H1 (cell line): ENCODE measurements around the gene TUBGCP2. TPM values are rescaled to one million over a fixed set of nuclear protein-coding genes. Genes with fewer than 3 reads are reported as not detected.

Experiments used
- CTCF ChIA-PET: fragments of 300-600 bp; sonication (Branson Sonifier 250); formaldehyde crosslinking; loops from one replicate; lab custom pipeline; 2021; ENCODE audit not compliant: partially characterized antibody; lab: Charles Lee
- POLR2A ChIA-PET: fragments of 300-600 bp; sonication (Branson Sonifier 250); formaldehyde crosslinking; loops from one replicate; lab custom pipeline; 2021; ENCODE audit warnings: inconsistent platforms; ENCODE audit not compliant: partially characterized antibody; lab: Charles Lee
- DNase-seq, 2 experiments: peaks; one replicate each; pipeline versions ENCODE4 v3.0.0 to v3.0.0-alpha.2; 2010 to 2022; ENCODE audit warnings: low spot score in 2 of 2, low read depth in 1 of 2, mixed read lengths in 1 of 2
- FAIRE-seq: peaks from 2 replicates; lab custom pipeline; 2011; peaks lifted over from hg19 to GRCh38; lab: Jason Lieb, UNC
- H2AFZ ChIP-seq: 2 replicates; pipeline ENCODE4 v1.8.1; 2012; ENCODE audit warnings: low read length, inconsistent platforms
- H2AK5ac ChIP-seq: 2 replicates; pipeline ENCODE4 v1.6.1; 2013; ENCODE audit warnings: low read depth, low read length
- H2BK120ac ChIP-seq: replicated peaks from 2 replicates; pipeline ENCODE3; 2013; ENCODE audit warnings: low read depth, low read length, inconsistent platforms
- H2BK12ac ChIP-seq: 2 replicates; pipeline ENCODE4 v1.6.1; 2013; ENCODE audit warnings: low read depth, low read length
- H2BK15ac ChIP-seq: 2 replicates; pipeline ENCODE4 v1.6.1; 2013; ENCODE audit warnings: low read length
- H2BK20ac ChIP-seq: 2 replicates; pipeline ENCODE4 v1.6.1; 2013; ENCODE audit warnings: low read length
- H2BK5ac ChIP-seq: 2 replicates; pipeline ENCODE4 v1.6.1; 2013; ENCODE audit warnings: low read depth, low read length
- H3K14ac ChIP-seq: 2 replicates; pipeline ENCODE4 v1.6.1; 2013; ENCODE audit warnings: inconsistent platforms; ENCODE audit not compliant: insufficient read length
- H3K18ac ChIP-seq: 2 replicates; pipeline ENCODE4 v1.6.1; 2013; ENCODE audit warnings: low read length; ENCODE audit errors: extremely low read depth
- H3K23ac ChIP-seq: 2 replicates; pipeline ENCODE4 v1.6.1; 2013; ENCODE audit warnings: inconsistent platforms; ENCODE audit not compliant: insufficient read length
- H3K23me2 ChIP-seq: 2 replicates; pipeline ENCODE4 v1.6.1; 2013; ENCODE audit warnings: low read depth, low read length
- H3K27ac ChIP-seq: 2 replicates; pipeline ENCODE4 v1.6.1; 2011; ENCODE audit warnings: low read depth, low read length, inconsistent platforms
- H3K27me3 ChIP-seq, 4 experiments: replicated peaks in 1 of 4; 1 replicate in 1 of 4; 2 replicates in 3 of 4; pipeline versions ENCODE4 v1.6.1 to v1.8.1; 2011 to 2013; ENCODE audit warnings: low read length in 3 of 4, mild to moderate bottlenecking in 3 of 4, inconsistent platforms in 2 of 4, mixed read lengths in 2 of 4, moderate library complexity in 1 of 4; ENCODE audit not compliant: control insufficient read depth in 3 of 4, insufficient read depth in 3 of 4; ENCODE audit errors: extremely low read depth in 1 of 4
- H3K36me3 ChIP-seq, 4 experiments: 2 replicates each; pipeline versions ENCODE4 v1.6.1 to v1.8.1; 2011 to 2013; ENCODE audit warnings: mild to moderate bottlenecking in 4 of 4, low read length in 3 of 4, moderate library complexity in 2 of 4, control low read depth in 1 of 4, inconsistent platforms in 1 of 4; ENCODE audit not compliant: insufficient read depth in 4 of 4, control insufficient read depth in 2 of 4
- H3K4ac ChIP-seq: replicated peaks from 2 replicates; pipeline ENCODE3; 2013; ENCODE audit warnings: low read length, low read depth, mixed read lengths, inconsistent platforms; ENCODE audit not compliant: insufficient read length
- H3K4me1 ChIP-seq, 4 experiments: replicated peaks in 1 of 4; 1 replicate in 1 of 4; 2 replicates in 3 of 4; pipeline versions ENCODE4 v1.6.1 to v1.8.1; 2011 to 2013; ENCODE audit warnings: low read length in 3 of 4, inconsistent platforms in 2 of 4, mixed read lengths in 1 of 4; ENCODE audit not compliant: insufficient read depth in 4 of 4, control insufficient read depth in 3 of 4
- H3K4me2 ChIP-seq, 2 experiments: 2 replicates each; pipeline versions ENCODE4 v1.6.1 to v1.8.1; 2011 to 2013; ENCODE audit warnings: low read depth in 2 of 2, low read length in 2 of 2, control low read depth in 1 of 2, inconsistent platforms in 1 of 2, mild to moderate bottlenecking in 1 of 2; ENCODE audit not compliant: insufficient read depth in 1 of 2
- H3K4me3 ChIP-seq, 4 experiments: fragments of 200-600, 300-600 bp in 1 of 4; sonication (generic), shearing (Covaris generic), sonication (Bioruptor Twin) in 1 of 4; 2 replicates each; pipeline versions ENCODE4 v1.5.1 to v1.8.1; 2011 to 2016; ENCODE audit warnings: low read length in 4 of 4, low read depth in 3 of 4, control low read depth in 2 of 4, inconsistent platforms in 2 of 4, mild to moderate bottlenecking in 2 of 4, mixed read lengths in 1 of 4, moderate library complexity in 1 of 4; ENCODE audit not compliant: insufficient read depth in 2 of 4; ENCODE audit errors: extremely low read depth in 1 of 4
- H3K56ac ChIP-seq: replicated peaks from 2 replicates; pipeline ENCODE3; 2013; ENCODE audit warnings: low read depth, mild to moderate bottlenecking, mixed read lengths, low read length, inconsistent platforms; ENCODE audit not compliant: insufficient read length
- H3K79me1 ChIP-seq: 2 replicates; pipeline ENCODE4 v1.6.1; 2013; ENCODE audit warnings: low read depth, low read length, control low read depth
- H3K79me2 ChIP-seq, 2 experiments: 2 replicates each; pipeline versions ENCODE4 v1.6.1 to v1.8.1; 2012 to 2013; ENCODE audit warnings: low read length in 2 of 2, mild to moderate bottlenecking in 2 of 2, inconsistent platforms in 1 of 2; ENCODE audit not compliant: insufficient read depth in 2 of 2, control insufficient read depth in 1 of 2
- H3K9ac ChIP-seq, 4 experiments: replicated peaks in 1 of 4; 1 replicate in 1 of 4; 2 replicates in 3 of 4; pipeline versions ENCODE4 v1.6.1 to v1.8.1; 2011 to 2013; ENCODE audit warnings: low read depth in 3 of 4, low read length in 3 of 4, control low read depth in 2 of 4, mild to moderate bottlenecking in 2 of 4, moderate library complexity in 2 of 4, inconsistent platforms in 1 of 4; ENCODE audit errors: extremely low read depth in 1 of 4
- H3K9me3 ChIP-seq, 2 experiments: 2 replicates each; pipeline versions ENCODE4 v1.6.1 to v1.8.1; 2012 to 2013; ENCODE audit warnings: mild to moderate bottlenecking in 2 of 2, moderate library complexity in 2 of 2, control low read depth in 1 of 2, inconsistent platforms in 1 of 2, low read depth in 1 of 2, low read length in 1 of 2, mixed read lengths in 1 of 2; ENCODE audit not compliant: insufficient read depth in 2 of 2
- H4K20me1 ChIP-seq, 2 experiments: replicated peaks in 1 of 2; 2 replicates each; pipeline versions ENCODE3 to v1.8.1; 2011 to 2013; ENCODE audit warnings: inconsistent platforms in 2 of 2, low read length in 2 of 2, mild to moderate bottlenecking in 1 of 2; ENCODE audit not compliant: insufficient read depth in 2 of 2, control insufficient read depth in 1 of 2
- H4K5ac ChIP-seq: 2 replicates; pipeline ENCODE4 v1.6.1; 2013; ENCODE audit warnings: low read length, low read depth, mixed read lengths, inconsistent platforms; ENCODE audit not compliant: insufficient read length
- H4K8ac ChIP-seq: 2 replicates; pipeline ENCODE4 v1.8.0; 2013; ENCODE audit warnings: mild to moderate bottlenecking, moderate library complexity, low read length, inconsistent platforms; ENCODE audit not compliant: insufficient read depth; ENCODE audit errors: extremely low read depth
- H4K91ac ChIP-seq: replicated peaks from 2 replicates; pipeline ENCODE3; 2013; ENCODE audit warnings: low read length, mixed read lengths, inconsistent platforms; ENCODE audit not compliant: insufficient read length
- BRCA1 ChIP-seq: IDR thresholded peaks from 2 replicates; pipeline ENCODE4 v1.6.1; 2012; ENCODE audit warnings: low read depth, low read length, improper control_type of control experiment
- CEBPB ChIP-seq: IDR thresholded peaks from 2 replicates; pipeline ENCODE4 v1.6.1; 2012; ENCODE audit warnings: low read depth, low read length
- CHD2 ChIP-seq: IDR thresholded peaks from 2 replicates; pipeline ENCODE4 v1.6.1; 2012; ENCODE audit warnings: low read length, improper control_type of control experiment
- EP300 ChIP-seq, 2 experiments: IDR thresholded peaks; 1 replicate in 1 of 2; 2 replicates in 1 of 2; pipeline ENCODE4 v1.6.1; 2011 to 2012; ENCODE audit warnings: low read depth in 2 of 2, low read length in 2 of 2, mild to moderate bottlenecking in 2 of 2, borderline replicate concordance in 1 of 2, inconsistent platforms in 1 of 2, moderate library complexity in 1 of 2
- KDM5A ChIP-seq: fragments of 200-600 bp; IDR thresholded peaks from 2 replicates; pipeline ENCODE4 v1.7.1; 2012; ENCODE audit warnings: mild to moderate bottlenecking, low read length, inconsistent platforms, mixed read lengths
- NANOG ChIP-seq: IDR thresholded peaks from 2 replicates; pipeline ENCODE4 v1.6.1; 2011; ENCODE audit warnings: low read length, low read depth, mild to moderate bottlenecking, inconsistent platforms; ENCODE audit not compliant: insufficient read depth, poor library complexity, severe bottlenecking
- POU5F1 ChIP-seq: IDR thresholded peaks from 2 replicates; pipeline ENCODE4 v1.6.1; 2011; ENCODE audit warnings: low read depth, mild to moderate bottlenecking, low read length, moderate library complexity
- RXRA ChIP-seq: IDR thresholded peaks from 2 replicates; pipeline ENCODE4 v1.6.1; 2011; ENCODE audit warnings: low read depth, mild to moderate bottlenecking, low read length, moderate library complexity; ENCODE audit not compliant: insufficient read depth
- SIX5 ChIP-seq: IDR thresholded peaks from 2 replicates; pipeline ENCODE4 v1.6.1; 2011; ENCODE audit warnings: mild to moderate bottlenecking, low read depth, low read length
- WGBS, 2 experiments: shearing (Covaris generic) in 1 of 2; methylation state at CpG; one replicate each; pipeline versions ENCODE4 v1.1.6 to v1.1.7; 2013 to 2015; ENCODE audit warnings: low lambda C conversion rate in 2 of 2, mixed read lengths in 2 of 2, inconsistent platforms in 1 of 2, low coverage in 1 of 2, missing lambda C conversion rate in 1 of 2; ENCODE audit not compliant: insufficient replicate concordance in 2 of 2, insufficient coverage in 1 of 2, insufficient read length in 1 of 2; ENCODE audit errors: extremely low coverage in 1 of 2, missing lambda C conversion rate in 1 of 2; 5-methylcytosine and 5-hydroxymethylcytosine counted together
- polyA plus RNA-seq, 7 experiments: library from polyadenylated mRNA; depleted of rRNA in 3 of 7; stranded (reverse) in 5 of 7; unstranded in 2 of 7; fragments of >200 nt in 5 of 7; fragments of 200-250 nt in 2 of 7; gene quantifications; 1 replicate in 5 of 7; 2 replicates in 1 of 7; 4 replicates in 1 of 7; pipeline versions ENCODE4 v1.2.1 to v1.2.3, GENCODE V29; 2011 to 2013; ENCODE audit warnings: missing spikeins in 2 of 7, mixed read lengths in 2 of 7
- total RNA-seq: library from RNA; stranded (reverse); fragmentation: NEBNext Ultra II Directional; extraction: Animal tissue kit (Norgen Biotek cat#: 25700); gene quantifications from 2 replicates; pipeline ENCODE4 v1.2.1, GENCODE V29; 2021
- TF ChIP-seq, protein P1 (sequence below), 3 experiments: IDR thresholded peaks; 1 replicate in 2 of 3; 2 replicates in 1 of 3; pipeline versions ENCODE4 v1.5.1 to v1.6.1; 2011; ENCODE audit warnings: low read length in 3 of 3, mild to moderate bottlenecking in 3 of 3, inconsistent platforms in 2 of 3, low read depth in 1 of 3, moderate library complexity in 1 of 3; ENCODE audit not compliant: insufficient read depth in 1 of 3; ENCODE audit errors: control extremely low read depth in 1 of 3

Gene TUBGCP2
- total and polyA plus RNA-seq, 2 of the 8 experiments (the other 6 are each of a cell fraction or from before 2014, with no cell fraction given) = 34.9 to 51.9 TPM

DNA sequence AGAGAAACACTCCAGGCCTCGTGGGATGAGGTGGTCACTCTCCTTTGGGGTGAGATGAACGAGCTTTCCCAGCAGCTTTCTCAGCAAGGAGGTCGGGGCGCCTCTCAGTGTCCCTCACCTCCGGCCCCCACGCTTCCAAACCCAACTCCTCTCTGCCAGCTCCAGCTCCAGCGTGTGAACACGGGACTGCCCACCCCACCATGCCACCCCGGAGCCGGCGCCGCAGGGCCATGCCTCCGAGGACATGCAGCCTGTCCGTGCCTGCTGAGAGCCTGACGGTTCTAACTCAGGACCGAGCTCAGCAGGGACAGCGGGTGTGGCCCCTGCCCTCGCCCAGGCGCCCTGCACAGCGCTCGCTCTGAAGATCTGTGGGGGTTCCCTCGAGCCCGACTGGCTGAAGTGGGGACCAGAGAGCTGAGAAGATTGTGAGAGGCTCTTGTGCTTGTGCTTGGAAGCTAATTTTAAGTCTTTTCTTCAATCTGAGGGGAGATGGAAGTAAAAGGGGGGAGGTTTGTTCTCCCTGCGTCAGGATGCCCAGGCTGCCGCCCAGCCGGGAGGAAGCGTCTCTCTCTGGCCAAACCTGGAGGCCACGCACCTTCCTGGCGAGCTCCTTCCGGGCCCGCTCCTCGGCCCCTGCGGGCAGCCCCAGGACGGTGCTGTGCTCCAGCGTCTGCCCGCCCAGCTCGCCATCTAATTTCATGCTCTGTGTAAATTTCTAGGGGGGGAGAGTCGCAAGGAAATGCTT is 26.9 kb downstream of the TUBGCP2 start:
- H3K27me3 ChIP-seq = no peaks in the 10 kb centered on the region
- POLR2A ChIA-PET = interaction anchor here (0.5 to 1.3 kb wide), 2 partner anchors 21 to 254 kb away, joined by 3 to 4 read pairs; no protein-coding TSS in a partner anchor
- no peak for TF ChIP-seq NANOG
- no peak for TF ChIP-seq RXRA
- no peak for TF ChIP-seq SIX5
- TF ChIP-seq POU5F1 = no peak
- TF ChIP-seq, protein P1, sequence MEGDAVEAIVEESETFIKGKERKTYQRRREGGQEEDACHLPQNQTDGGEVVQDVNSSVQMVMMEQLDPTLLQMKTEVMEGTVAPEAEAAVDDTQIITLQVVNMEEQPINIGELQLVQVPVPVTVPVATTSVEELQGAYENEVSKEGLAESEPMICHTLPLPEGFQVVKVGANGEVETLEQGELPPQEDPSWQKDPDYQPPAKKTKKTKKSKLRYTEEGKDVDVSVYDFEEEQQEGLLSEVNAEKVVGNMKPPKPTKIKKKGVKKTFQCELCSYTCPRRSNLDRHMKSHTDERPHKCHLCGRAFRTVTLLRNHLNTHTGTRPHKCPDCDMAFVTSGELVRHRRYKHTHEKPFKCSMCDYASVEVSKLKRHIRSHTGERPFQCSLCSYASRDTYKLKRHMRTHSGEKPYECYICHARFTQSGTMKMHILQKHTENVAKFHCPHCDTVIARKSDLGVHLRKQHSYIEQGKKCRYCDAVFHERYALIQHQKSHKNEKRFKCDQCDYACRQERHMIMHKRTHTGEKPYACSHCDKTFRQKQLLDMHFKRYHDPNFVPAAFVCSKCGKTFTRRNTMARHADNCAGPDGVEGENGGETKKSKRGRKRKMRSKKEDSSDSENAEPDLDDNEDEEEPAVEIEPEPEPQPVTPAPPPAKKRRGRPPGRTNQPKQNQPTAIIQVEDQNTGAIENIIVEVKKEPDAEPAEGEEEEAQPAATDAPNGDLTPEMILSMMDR (IDR thresholded peaks at IDR 0.05; ENCODE audit: control extremely low read depth in 1 of 3, insufficient read depth in 1 of 3, low read depth in 1 of 3, low read length in 3 of 3) = no peak
- TF ChIP-seq CHD2 = no peak
- no peak for TF ChIP-seq CEBPB
- no peak for TF ChIP-seq EP300 (IDR thresholded peaks at IDR 0.05; ENCODE audit: borderline replicate concordance in 1 of 2, low read depth in 2 of 2, low read length in 2 of 2)
- no peak for TF ChIP-seq KDM5A
- TF ChIP-seq BRCA1 = no peak

More for the DNA sequence above, 26.9 kb downstream of the TUBGCP2 start:
- H2BK5ac ChIP-seq = no peak overlapping the region
- no peak overlapping the region for H2BK15ac ChIP-seq
- H2BK20ac ChIP-seq = no peak overlapping the region
- H3K4ac ChIP-seq = no peak overlapping the region
- no peak overlapping the region for H2AFZ ChIP-seq
- H3K4me2 ChIP-seq = no peak overlapping the region
- 88% methylated on average over 38 of the region's 38 CpGs; no CpG with 5 or more reads in 1 of the 2 experiments for WGBS, 2 experiments
- no peaks in the 10 kb centered on the region; the same call in 1 of the 2 replicates for H3K23me2 ChIP-seq
- H3K4me3 ChIP-seq = no peak overlapping the region
- H3K4me1 ChIP-seq = peaks cover 0 to 6% (median 5%) of the 10 kb centered on the region in 4 experiments; a peak in 4 of 7 replicates
- H3K79me1 ChIP-seq = no peaks in the 10 kb centered on the region
- no peak overlapping the region for H4K91ac ChIP-seq
- H3K36me3 ChIP-seq = peaks cover 7 to 39% (median 21%) of the 10 kb centered on the region in 4 experiments
- CTCF ChIA-PET = interaction anchor here (0.7 to 2.7 kb wide), 5 partner anchors 21 to 138 kb away, joined by 3 to 12 read pairs (median 6); no protein-coding TSS in a partner anchor
- no peak overlapping the region for H3K56ac ChIP-seq
- no peak overlapping the region for H4K8ac ChIP-seq
- no peak overlapping the region for H4K5ac ChIP-seq
- FAIRE-seq (no peak), DNase-seq (no peak)
- H2AK5ac ChIP-seq = no peak overlapping the region
- no peak overlapping the region for H3K27ac ChIP-seq
- no peak overlapping the region for H3K14ac ChIP-seq
- no peaks in the 10 kb centered on the region for H3K9me3 ChIP-seq
- peaks cover 0 to 9% of the 10 kb centered on the region in 2 experiments for H4K20me1 ChIP-seq
- H3K23ac ChIP-seq = no peak overlapping the region
- H2BK120ac ChIP-seq = no peak overlapping the region
- H3K9ac ChIP-seq = no peak overlapping the region
- no peak overlapping the region for H2BK12ac ChIP-seq
- H3K79me2 ChIP-seq = no peaks in the 10 kb centered on the region
- H3K18ac ChIP-seq = no peak overlapping the region
